HEK293 (cell line): Measurements from ENCODE around the gene IFNL2.
"Not testable (repeated sequence)": the region's sequence is repeated elsewhere in the genome, so short reads cannot be mapped to it uniquely, and the experiment has no call there.

Experiments used
- CTCF ChIA-PET: fragments of 350-600 bp; formaldehyde crosslinking; extraction: SDS; loops from one replicate; lab custom pipeline; 2021; ENCODE audit warnings: antibody characterized with exemption; lab: Yijun Ruan, JAX
- POLR2A ChIA-PET: fragments of 300-600 bp; formaldehyde crosslinking; extraction: SDS; loops from one replicate; lab custom pipeline; 2020; ENCODE audit warnings: antibody characterized with exemption, inconsistent platforms; lab: Yijun Ruan, JAX
- H3K27ac ChIP-seq: fragments of 200-500 bp; sonication (Bioruptor generic); 2 replicates; pipeline ENCODE4 v1.5.1; 2014; ENCODE audit warnings: low read depth, low read length, control low read depth, inconsistent platforms; ENCODE audit errors: extremely low read depth
- H3K36me3 ChIP-seq, 2 experiments: fragments of 200-500 bp in 1 of 2; sonication (Bioruptor generic) in 1 of 2; 1 replicate in 1 of 2; 2 replicates in 1 of 2; pipeline ENCODE4 v1.5.1; 2014 to 2017; ENCODE audit warnings: inconsistent platforms in 2 of 2, low read length in 2 of 2; ENCODE audit not compliant: control insufficient read depth in 2 of 2, insufficient read depth in 1 of 2
- H3K4me1 ChIP-seq: fragments of 200-500 bp; sonication (Bioruptor generic); 2 replicates; pipeline ENCODE4 v1.5.1; 2014; ENCODE audit warnings: mild to moderate bottlenecking, low read length, inconsistent platforms; ENCODE audit not compliant: control insufficient read depth, insufficient read depth
- H3K4me3 ChIP-seq: 2 replicates; pipeline ENCODE4 v1.5.1; 2011; ENCODE audit warnings: low read depth, mild to moderate bottlenecking, control low read depth, low read length, moderate library complexity
- H3K9me3 ChIP-seq: fragments of 200-500 bp; sonication (Bioruptor generic); 2 replicates; pipeline ENCODE4 v1.5.1; 2014; ENCODE audit warnings: low read depth, low read length, inconsistent platforms; ENCODE audit not compliant: control insufficient read depth, insufficient read depth
- AEBP2 ChIP-seq: fragments of 450-650 bp; formaldehyde crosslinking; IDR thresholded peaks from 2 replicates; pipeline ENCODE4 v1.5.1; 2016; ENCODE audit warnings: missing biosample characterization, missing genetic modification characterization, borderline replicate concordance
- ELK4 ChIP-seq: IDR thresholded peaks from 2 replicates; pipeline ENCODE4 v1.6.1; 2011; ENCODE audit warnings: mild to moderate bottlenecking, low read depth, low read length, borderline replicate concordance
- KLF17 ChIP-seq: fragments of 450-650 bp; formaldehyde crosslinking; IDR thresholded peaks from 2 replicates; pipeline ENCODE4 v1.5.1; 2016; ENCODE audit warnings: missing biosample characterization, missing genetic modification characterization
- REST ChIP-seq: fragments of 450-650 bp; formaldehyde crosslinking; IDR thresholded peaks from 2 replicates; pipeline ENCODE4 v1.5.1; 2016; ENCODE audit warnings: missing biosample characterization, missing genetic modification characterization
- SETDB1 ChIP-seq: IDR thresholded peaks from one replicate; pipeline ENCODE4 v1.6.1; 2017; ENCODE audit warnings: mild to moderate bottlenecking, low read length, moderate library complexity, mixed read lengths; ENCODE audit not compliant: insufficient read length
- ZBTB48 ChIP-seq: fragments of 450-650 bp; formaldehyde crosslinking; IDR thresholded peaks from 2 replicates; pipeline ENCODE4 v1.5.1; 2016; ENCODE audit warnings: missing biosample characterization, missing genetic modification characterization
- ZNF362 ChIP-seq: fragments of 450-650 bp; formaldehyde crosslinking; IDR thresholded peaks from 2 replicates; pipeline ENCODE4 v1.5.1; 2016; ENCODE audit warnings: missing biosample characterization, missing genetic modification characterization
- ZNF544 ChIP-seq: fragments of 450-650 bp; formaldehyde crosslinking; IDR thresholded peaks from 2 replicates; pipeline ENCODE4 v1.5.0; 2017; ENCODE audit warnings: missing biosample characterization, missing genetic modification characterization
- ZNF626 ChIP-seq: fragments of 450-650 bp; sonication (Bioruptor Pico); formaldehyde crosslinking; IDR thresholded peaks from 2 replicates; pipeline ENCODE4 v1.5.1; 2018; ENCODE audit warnings: missing biosample characterization, missing genetic modification characterization, inconsistent platforms
- ZNF785 ChIP-seq: fragments of 450-650 bp; formaldehyde crosslinking; IDR thresholded peaks from 2 replicates; pipeline ENCODE4 v1.5.1; 2016; ENCODE audit warnings: missing biosample characterization, missing genetic modification characterization
- ZSCAN5A ChIP-seq: fragments of 450-650 bp; formaldehyde crosslinking; IDR thresholded peaks from 2 replicates; pipeline ENCODE4 v1.5.1; 2016; ENCODE audit warnings: missing biosample characterization, missing genetic modification characterization

Gene IFNL2

GRCh38 chr19:39308531-39309304 lies 40.5 kb downstream of the IFNL2 start (continued):
- no peak for TF ChIP-seq ZSCAN5A (tag by site-specific recombination)
- no peak for TF ChIP-seq AEBP2
- TF ChIP-seq ZNF626 (tag by site-specific recombination) = no peak
- no peak for TF ChIP-seq SETDB1
- TF ChIP-seq REST (tag by site-specific recombination) = no peak
- TF ChIP-seq KLF17 (tag by site-specific recombination) = no peak
- no peak for TF ChIP-seq ZNF544 (tag by site-specific recombination)
- no peak for TF ChIP-seq ZNF785 (tag by site-specific recombination)
- TF ChIP-seq ELK4 = no peak

GRCh38 chr19:39309305-39309670 lies 41.1 kb downstream of the IFNL2 start:
- CTCF ChIA-PET = interaction anchor here (0.6 to 1.1 kb wide), 2 partner anchors 19 to 47 kb away, joined by 3 read pairs; no protein-coding TSS in a partner anchor
- POLR2A ChIA-PET = not testable (repeated sequence)

More at GRCh38 chr19:39309305-39309670, 41.1 kb downstream of the IFNL2 start:
- TF ChIP-seq ZNF362 = peak; percentile 93
- TF ChIP-seq ZBTB48 (tag by site-specific recombination) = 0 out of 2 replicates have a peak, but pooled peaks have one; percentile 34
- Histone ChIP-seq H3K4me1 (peaks cover 22% of the 10 kb centered on the region), H3K36me3 (peaks cover 55 to 56% of the 10 kb centered on the region in 2 experiments)
- not testable (repeated sequence) for H3K4me3 ChIP-seq, H3K9me3 ChIP-seq, H3K27ac ChIP-seq
